ENCODE results near the gene GFM2.
"Not testable (repeated sequence)": the region's sequence is repeated elsewhere in the genome, so short reads cannot be mapped to it uniquely, and the experiment has no call there.

The GFM2 gene

DNA sequence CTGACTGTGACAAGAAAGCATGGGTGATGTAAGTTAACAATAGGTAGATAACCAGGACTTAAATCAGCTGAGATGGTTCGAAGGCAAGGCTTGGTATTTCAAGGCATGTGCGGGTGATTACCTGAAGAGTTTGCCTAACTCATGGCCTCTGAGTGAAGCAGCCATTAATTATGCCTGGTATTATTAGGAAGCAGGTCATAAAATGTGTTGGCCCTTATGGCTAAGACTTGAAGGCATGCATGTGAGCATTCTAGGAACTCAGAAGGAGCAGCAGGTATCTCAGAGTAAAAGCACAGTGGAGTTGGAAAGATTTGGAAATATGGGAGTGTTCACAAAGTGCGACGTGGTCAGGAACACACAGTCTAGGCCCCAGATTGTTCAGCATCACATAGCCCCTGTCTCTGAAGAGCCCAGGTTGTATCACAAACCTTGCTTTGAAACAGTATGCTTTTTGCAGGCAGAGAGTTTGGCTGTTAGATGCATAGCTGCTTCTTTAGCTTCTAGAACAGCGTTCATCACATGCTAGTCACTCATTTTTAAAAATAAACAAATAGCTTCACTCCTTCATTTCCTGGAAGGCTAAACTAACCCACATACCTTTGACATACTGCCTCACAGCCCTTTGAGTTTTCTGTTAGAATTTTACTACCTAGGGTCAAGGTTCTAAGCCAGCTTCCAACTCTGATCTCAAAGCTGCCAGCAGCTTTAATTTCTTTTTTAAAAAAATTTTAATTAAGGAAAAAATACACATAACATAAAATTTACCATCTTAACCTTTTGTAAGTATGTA, 79.8 kb downstream of the GFM2 start:
- H3K9me3 Mint-ChIP-seq, result no peaks in the 10 kb centered on the region
- peaks cover 23% of the 10 kb centered on the region for H3K4me1 Mint-ChIP-seq

DNA sequence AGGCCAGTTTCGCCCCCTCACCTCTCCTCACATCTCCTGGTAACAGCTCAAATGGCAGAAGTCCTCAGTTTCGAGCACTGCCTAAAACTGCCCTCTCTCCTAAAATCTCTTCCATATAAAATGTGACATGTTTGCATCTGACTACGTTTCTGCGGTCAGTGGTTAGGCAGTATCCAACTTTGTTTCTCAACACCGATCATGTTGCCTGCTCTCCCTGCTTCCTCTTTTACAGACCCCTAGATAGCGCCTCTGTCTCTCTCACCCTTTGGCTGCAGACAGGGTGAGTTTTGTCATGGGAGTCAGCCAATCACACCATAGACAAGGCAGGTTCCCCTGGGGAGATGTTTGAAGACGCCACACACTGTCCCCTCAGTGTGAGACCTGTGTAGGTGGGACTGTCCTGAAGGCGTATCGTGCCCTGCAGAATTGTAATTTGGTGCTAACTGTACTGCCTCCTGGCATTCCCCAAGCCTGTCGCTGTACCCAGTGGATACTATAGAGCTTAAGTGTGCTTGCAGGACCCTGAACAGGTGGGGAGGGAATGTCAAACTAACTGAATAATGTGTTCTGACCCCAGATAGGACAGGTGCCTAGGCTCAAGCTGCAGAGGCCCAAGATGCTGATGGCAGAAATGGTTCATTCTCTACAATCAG, 80.8 kb downstream of the GFM2 start:
- DNase-seq, result no peak
- Mint-ChIP-seq H3K4me1 (peaks cover 23% of the 10 kb centered on the region), H3K27me3 (ENCODE audit: low read depth, poor library complexity) (peaks cover 11% of the 10 kb centered on the region), H3K4me3 (peak overlapping the region; percentile 82), H3K27ac (no peak overlapping the region), H3K9me3 (no peaks in the 10 kb centered on the region), H3K36me3 (ENCODE audit: low read depth) (no peaks in the 10 kb centered on the region)
- TF ChIP-seq, protein P1, sequence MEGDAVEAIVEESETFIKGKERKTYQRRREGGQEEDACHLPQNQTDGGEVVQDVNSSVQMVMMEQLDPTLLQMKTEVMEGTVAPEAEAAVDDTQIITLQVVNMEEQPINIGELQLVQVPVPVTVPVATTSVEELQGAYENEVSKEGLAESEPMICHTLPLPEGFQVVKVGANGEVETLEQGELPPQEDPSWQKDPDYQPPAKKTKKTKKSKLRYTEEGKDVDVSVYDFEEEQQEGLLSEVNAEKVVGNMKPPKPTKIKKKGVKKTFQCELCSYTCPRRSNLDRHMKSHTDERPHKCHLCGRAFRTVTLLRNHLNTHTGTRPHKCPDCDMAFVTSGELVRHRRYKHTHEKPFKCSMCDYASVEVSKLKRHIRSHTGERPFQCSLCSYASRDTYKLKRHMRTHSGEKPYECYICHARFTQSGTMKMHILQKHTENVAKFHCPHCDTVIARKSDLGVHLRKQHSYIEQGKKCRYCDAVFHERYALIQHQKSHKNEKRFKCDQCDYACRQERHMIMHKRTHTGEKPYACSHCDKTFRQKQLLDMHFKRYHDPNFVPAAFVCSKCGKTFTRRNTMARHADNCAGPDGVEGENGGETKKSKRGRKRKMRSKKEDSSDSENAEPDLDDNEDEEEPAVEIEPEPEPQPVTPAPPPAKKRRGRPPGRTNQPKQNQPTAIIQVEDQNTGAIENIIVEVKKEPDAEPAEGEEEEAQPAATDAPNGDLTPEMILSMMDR (IDR thresholded peaks at IDR 0.05), result no peak

More for the DNA sequence above, 79.8 kb downstream of the GFM2 start:
- H3K4me3 Mint-ChIP-seq, result no peak overlapping the region
- no peak overlapping the region for H3K27ac Mint-ChIP-seq
- H3K27me3 Mint-ChIP-seq (ENCODE audit: low read depth, poor library complexity), result peaks cover 11% of the 10 kb centered on the region
- no peaks in the 10 kb centered on the region for H3K36me3 Mint-ChIP-seq (ENCODE audit: low read depth)
- TF ChIP-seq, protein P1 (IDR thresholded peaks at IDR 0.05), result no peak
- DNase-seq, result no peak

DNA sequence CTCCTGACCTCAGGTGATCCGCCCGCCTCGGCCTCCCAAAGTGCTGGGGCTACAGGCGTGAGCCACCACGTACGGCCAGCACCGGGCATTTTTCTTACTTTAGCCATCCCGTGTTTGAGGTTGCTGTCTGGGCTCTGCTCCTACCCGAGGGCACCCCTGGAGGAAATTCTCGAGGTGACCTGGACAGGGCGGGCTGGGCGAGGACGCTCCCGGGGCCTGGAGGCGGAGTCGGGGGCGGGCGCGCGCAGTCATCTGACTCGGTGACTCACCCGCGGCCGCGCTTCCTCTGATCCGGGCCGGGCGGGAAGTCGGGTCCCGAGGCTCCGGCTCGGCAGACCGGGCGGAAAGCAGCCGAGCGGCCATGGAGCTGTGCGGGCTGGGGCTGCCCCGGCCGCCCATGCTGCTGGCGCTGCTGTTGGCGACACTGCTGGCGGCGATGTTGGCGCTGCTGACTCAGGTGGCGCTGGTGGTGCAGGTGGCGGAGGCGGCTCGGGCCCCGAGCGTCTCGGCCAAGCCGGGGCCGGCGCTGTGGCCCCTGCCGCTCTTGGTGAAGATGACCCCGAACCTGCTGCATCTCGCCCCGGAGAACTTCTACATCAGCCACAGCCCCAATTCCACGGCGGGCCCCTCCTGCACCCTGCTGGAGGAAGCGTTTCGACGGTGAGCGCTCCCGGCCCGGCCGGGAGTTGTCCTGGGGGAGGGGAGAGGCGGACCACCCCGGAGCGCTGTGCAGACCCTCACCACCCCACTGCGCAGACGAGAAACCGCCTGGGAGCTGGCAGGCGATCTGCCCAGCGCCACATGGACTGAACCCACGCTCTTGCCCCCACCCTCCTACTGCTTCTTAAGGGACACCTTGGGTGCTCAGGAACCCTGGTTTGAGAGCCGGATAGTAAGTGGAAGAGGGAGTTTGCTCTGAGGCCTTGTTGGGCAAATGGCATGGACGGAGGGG, 81.7 kb downstream of the GFM2 start, which contains the start of gene HEXB:
HEXB (plus strand) TSS at position 334 of the 952 bp plus-strand sequence; CDS start at position 362, 28 bp downstream.
- H3K36me3 Mint-ChIP-seq (ENCODE audit: low read depth), result no peaks in the 10 kb centered on the region
- H3K27me3 Mint-ChIP-seq (ENCODE audit: low read depth, poor library complexity), result peaks cover 11% of the 10 kb centered on the region
- peak; percentile 85 for DNase-seq
- H3K4me3 Mint-ChIP-seq, result peak within 1 kb of the TSS; percentile 82
- no peak within 1 kb of the TSS for H3K27ac Mint-ChIP-seq
- no peaks in the 10 kb centered on the region for H3K9me3 Mint-ChIP-seq
- TF ChIP-seq, protein P1 (IDR thresholded peaks at IDR 0.05), result no peak
- peaks cover 23% of the 10 kb centered on the region for H3K4me1 Mint-ChIP-seq

DNA sequence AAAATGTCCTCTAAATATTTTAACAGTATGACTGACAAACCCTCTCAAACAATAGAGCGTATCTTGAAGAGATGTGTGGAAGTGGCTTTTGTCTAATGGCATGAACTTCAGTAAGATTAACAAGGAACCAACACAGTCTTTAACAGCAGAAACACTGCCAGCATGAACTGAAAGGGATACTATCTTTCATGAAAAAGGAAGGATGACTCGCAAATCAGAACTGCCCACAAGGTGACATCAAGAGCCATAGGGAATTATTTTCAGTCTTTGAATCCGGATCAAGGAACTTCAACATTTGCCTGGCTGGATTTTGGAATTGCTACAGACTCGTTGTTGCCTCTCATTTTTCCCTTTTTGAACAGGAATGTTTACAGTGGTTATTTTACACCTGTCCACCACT, 87.0 kb downstream of the GFM2 start:
- Mint-ChIP-seq H3K9me3 (no peaks in the 10 kb centered on the region), H3K27ac (no peak overlapping the region)

DNA sequence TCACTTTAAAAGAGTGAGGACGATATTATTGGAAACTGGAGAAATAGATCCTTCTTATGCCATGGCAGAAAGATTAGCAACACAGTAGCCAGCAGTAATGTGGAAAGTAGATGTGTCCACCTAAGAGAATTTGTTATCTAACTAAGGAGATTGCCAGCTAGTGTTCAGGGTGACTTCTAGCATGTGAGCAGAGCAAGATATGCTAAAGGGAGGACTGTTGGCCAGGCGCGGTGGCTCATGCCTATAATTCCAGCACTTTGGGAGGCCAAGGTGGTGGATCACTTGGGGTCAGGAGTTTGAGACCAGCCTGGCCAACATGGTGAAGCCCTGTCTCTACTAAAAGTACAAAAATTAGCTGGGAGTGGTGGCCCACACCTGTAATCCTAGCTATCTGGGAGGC, 87.6 kb downstream of the GFM2 start:
- not testable (repeated sequence) for H3K4me1 Mint-ChIP-seq; H3K27ac Mint-ChIP-seq; H3K9me3 Mint-ChIP-seq; H3K27me3 Mint-ChIP-seq (ENCODE audit: low read depth, poor library complexity); H3K36me3 Mint-ChIP-seq (ENCODE audit: low read depth); H3K4me3 Mint-ChIP-seq; DNase-seq

More for the DNA sequence above, 87.0 kb downstream of the GFM2 start:
- no peak for DNase-seq
- TF ChIP-seq, protein P1 (IDR thresholded peaks at IDR 0.05), result no peak
- Mint-ChIP-seq H3K27me3 (ENCODE audit: low read depth, poor library complexity) (peaks cover 10% of the 10 kb centered on the region), H3K4me3 (no peak overlapping the region), H3K36me3 (ENCODE audit: low read depth) (no peaks in the 10 kb centered on the region), H3K4me1 (no peaks in the 10 kb centered on the region)

DNA sequence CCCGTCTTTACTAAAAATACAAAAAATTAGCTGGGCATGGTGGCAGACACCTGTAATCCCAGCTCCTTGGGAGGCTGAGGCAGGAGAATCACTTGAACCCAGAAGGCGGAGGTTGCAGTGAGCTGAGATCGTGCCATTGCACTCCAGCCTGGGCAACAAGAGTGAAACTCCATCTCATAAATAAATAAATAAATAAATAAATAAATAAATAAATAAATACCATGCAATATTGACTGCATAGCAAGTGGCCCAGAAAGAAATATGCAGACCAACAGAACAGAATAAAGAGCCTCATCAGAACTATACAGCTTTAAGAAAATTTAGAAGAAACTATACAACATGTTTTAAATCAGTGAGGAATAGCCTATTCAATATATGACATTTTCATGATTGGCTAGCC, 88.8 kb downstream of the GFM2 start:
- not testable (repeated sequence) for H3K27ac Mint-ChIP-seq; H3K36me3 Mint-ChIP-seq (ENCODE audit: low read depth); H3K4me3 Mint-ChIP-seq; H3K4me1 Mint-ChIP-seq; DNase-seq; H3K9me3 Mint-ChIP-seq; H3K27me3 Mint-ChIP-seq (ENCODE audit: low read depth, poor library complexity)

DNA sequence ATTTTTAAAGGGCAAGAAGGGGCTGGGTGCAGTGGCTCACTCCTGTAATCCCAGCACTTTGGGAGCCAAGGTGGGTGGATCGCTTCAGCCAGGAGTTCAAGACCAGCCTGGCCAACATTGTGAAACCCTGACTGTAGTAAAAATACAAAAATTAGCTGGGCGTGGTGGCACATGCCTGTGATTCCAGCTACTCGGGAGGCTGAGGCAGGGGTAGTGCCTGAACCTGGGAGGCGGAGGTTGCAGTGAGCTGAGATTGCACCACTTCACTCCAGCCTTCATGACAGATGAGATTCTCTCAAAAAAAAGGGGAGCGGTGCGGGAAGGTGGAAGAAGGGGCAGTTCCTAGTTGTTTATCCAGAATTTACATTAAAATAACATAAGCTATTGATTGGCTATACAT, 90.5 kb downstream of the GFM2 start:
- H3K36me3 Mint-ChIP-seq (ENCODE audit: low read depth); DNase-seq; H3K9me3 Mint-ChIP-seq; H3K27ac Mint-ChIP-seq; H3K4me3 Mint-ChIP-seq; H3K27me3 Mint-ChIP-seq (ENCODE audit: low read depth, poor library complexity): not testable (repeated sequence)
- H3K4me1 Mint-ChIP-seq, result peaks cover 16% of the 10 kb centered on the region

Measured in nephron progenitor cell (in vitro differentiated cells).